Testis (tissue), 2 donors: ENCODE measurements around the gene ZDHHC23.

ENCODE experiments used
- CTCF ChIP-seq, 3 experiments: fragments of 450-650 bp in 2 of 3; fragments of 200-600 bp in 1 of 3; sonication (generic) in 1 of 3; IDR thresholded peaks; one replicate each; pipeline ENCODE4 v1.5.1; 2016 to 2019; ENCODE audit warnings: antibody characterized with exemption in 3 of 3, mild to moderate bottlenecking in 2 of 3, moderate library complexity in 1 of 3
- POLR2A ChIP-seq: fragments of 450-650 bp; IDR thresholded peaks from one replicate; pipeline ENCODE4 v1.6.1; 2017; ENCODE audit warnings: antibody characterized with exemption, mild to moderate bottlenecking, moderate library complexity

- TF ChIP-seq CTCF (IDR thresholded peaks at IDR 0.05) (no peak), POLR2A (no peak)
These were observed 39.7 kb upstream of the ZDHHC23 start for GRCh38 chr3:113908133-113908532.
